Activated T-helper 1 cell treated with anti-CD3 and anti-CD28 coated beads, Interleukin-12 subunit alpha, Interleukin-12 subunit beta, Interleukin-2, Interleukin-4 antibody, amounts not matched to agents 30 ng/mL and 10 ng/mL and 1 ng/mL, durations not matched to agents 14 hours and 24 hours and 36 hours (primary cell): Measurements from ENCODE around the gene DGCR2. TPM values are rescaled to one million over a fixed set of nuclear protein-coding genes. Genes with fewer than 3 reads are reported as not detected.
"Not testable (repeated sequence)": the region's sequence is repeated elsewhere in the genome, so short reads cannot be mapped to it uniquely, and the experiment has no call there.

ENCODE experiments used
- DNase-seq: peaks from one replicate; pipeline ENCODE4 v3.0.0; 2021; ENCODE audit warnings: low spot score
- H3K27ac Mint-ChIP-seq: one replicate; pipeline ENCODE4 v1.8.0; 2021; ENCODE audit warnings: mild to moderate bottlenecking, mixed read lengths
- H3K27me3 Mint-ChIP-seq: one replicate; pipeline ENCODE4 v1.8.0; 2022; ENCODE audit warnings: mild to moderate bottlenecking, moderate library complexity, mixed read lengths; ENCODE audit not compliant: insufficient read depth
- H3K36me3 Mint-ChIP-seq: one replicate; pipeline ENCODE4 v1.8.0; 2021; ENCODE audit warnings: low read depth, mixed read lengths
- H3K4me1 Mint-ChIP-seq: one replicate; pipeline ENCODE4 v1.8.0; 2021; ENCODE audit warnings: low read depth, mixed read lengths
- H3K4me3 Mint-ChIP-seq: one replicate; pipeline ENCODE4 v1.8.0; 2021; ENCODE audit warnings: mild to moderate bottlenecking, moderate library complexity, mixed read lengths
- H3K9me3 Mint-ChIP-seq: one replicate; pipeline ENCODE4 v1.8.0; 2021; ENCODE audit warnings: mixed read lengths
- intact Hi-C: fragments of 100-400 bp; cut with micrococcal nuclease; formaldehyde crosslinking; loops from one replicate; pipeline ENCODE4 v1.15.1; 2024
- total RNA-seq: library from RNA; stranded (reverse); gene quantifications from 2 replicates; pipeline ENCODE4 v1.2.3, GENCODE V29; 2022

DGCR2 gene
- total RNA-seq, 1 donor from 2014 or later, result 23.2 TPM

DNA sequence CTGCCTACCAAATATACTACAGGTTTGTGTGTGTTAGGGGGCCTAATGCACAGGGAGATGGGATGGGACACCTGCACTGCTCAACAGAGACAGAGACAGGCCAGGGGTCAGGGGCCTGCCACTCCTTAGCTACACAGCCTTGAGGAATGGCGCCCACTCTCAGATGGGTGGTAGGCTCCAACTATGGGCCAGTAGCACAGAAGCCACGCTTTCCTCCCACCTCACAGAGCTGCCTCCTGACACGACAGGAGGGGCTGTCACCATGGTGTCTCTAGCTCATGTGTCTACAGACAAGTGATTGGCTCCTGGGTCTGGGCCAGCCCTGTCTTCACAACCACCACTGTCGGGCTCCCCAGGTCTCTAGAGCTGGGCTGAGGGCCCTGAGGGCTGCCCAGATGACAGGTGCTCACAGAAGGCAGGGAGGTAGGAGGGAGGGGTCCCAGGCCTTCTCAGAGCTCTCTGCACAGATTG is 81.8 kb downstream of the DGCR2 start:
- no peak overlapping the region for H3K4me3 Mint-ChIP-seq
- H3K36me3 Mint-ChIP-seq, result peaks cover 5% of the 10 kb centered on the region
- no peaks in the 10 kb centered on the region for H3K4me1 Mint-ChIP-seq
- H3K9me3 Mint-ChIP-seq, result no peaks in the 10 kb centered on the region
- no peak overlapping the region for H3K27ac Mint-ChIP-seq
- intact Hi-C loops, result no loop called here
- DNase-seq, result no peak
- H3K27me3 Mint-ChIP-seq, result no peaks in the 10 kb centered on the region

GRCh38 chr22:19039796-19040280 is 82.4 kb downstream of the DGCR2 start:
- DNase-seq, result no peak
- H3K4me3 Mint-ChIP-seq, result no peak overlapping the region
- no peaks in the 10 kb centered on the region for H3K4me1 Mint-ChIP-seq
- no peaks in the 10 kb centered on the region for H3K9me3 Mint-ChIP-seq
- no peaks in the 10 kb centered on the region for H3K27me3 Mint-ChIP-seq
- intact Hi-C loops, result no loop called here
- H3K27ac Mint-ChIP-seq, result no peak overlapping the region
- H3K36me3 Mint-ChIP-seq, result peaks cover 1% of the 10 kb centered on the region

GRCh38 chr22:19039448-19039780 is 82.8 kb downstream of the DGCR2 start:
- no peak overlapping the region for H3K27ac Mint-ChIP-seq

DNA sequence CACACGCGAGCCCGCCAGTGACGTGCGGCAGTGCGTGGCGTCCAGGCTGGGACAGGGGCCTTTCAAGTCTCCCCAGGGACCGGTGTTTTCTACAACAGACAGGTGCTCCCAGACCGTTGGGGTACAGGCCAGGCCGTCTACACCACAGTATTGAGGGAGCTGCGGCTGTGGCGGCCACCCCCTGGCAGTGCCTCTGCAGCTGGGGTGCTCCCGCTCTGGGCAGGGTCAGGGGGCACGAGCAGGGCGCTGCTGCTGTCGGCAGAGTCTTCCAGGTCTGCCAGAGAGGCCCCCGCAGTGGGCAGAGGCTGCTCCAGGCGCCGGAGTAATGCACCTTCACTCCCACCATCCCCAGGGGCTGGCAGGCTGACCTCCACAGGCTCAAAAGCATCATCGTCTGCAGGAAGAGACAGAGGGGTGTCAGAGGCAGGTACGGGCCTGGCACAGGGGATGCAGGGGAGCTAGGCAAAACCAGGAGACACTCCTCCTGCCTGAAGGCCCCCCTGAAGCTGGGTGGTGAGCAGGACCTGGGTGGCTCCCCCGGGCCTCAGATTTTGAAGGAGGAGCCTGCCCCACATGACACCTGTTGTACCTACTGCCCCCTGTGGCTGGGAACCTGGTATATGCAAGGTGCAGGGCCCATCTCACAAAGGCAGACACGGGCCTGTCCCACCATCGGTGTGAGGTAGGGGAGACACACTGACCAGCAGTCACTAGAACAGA is 83.3 kb downstream of the DGCR2 start:
- Mint-ChIP-seq H3K9me3 (no peaks in the 10 kb centered on the region), H3K27ac (no peak overlapping the region), H3K36me3 (peaks cover 1% of the 10 kb centered on the region), H3K27me3 (no peaks in the 10 kb centered on the region), H3K4me1 (no peaks in the 10 kb centered on the region), H3K4me3 (no peak overlapping the region)
- intact Hi-C loops, result no loop called here
- DNase-seq, result no peak

More at GRCh38 chr22:19039448-19039780, 82.8 kb downstream of the DGCR2 start:
- no peak overlapping the region for H3K4me3 Mint-ChIP-seq
- H3K4me1 Mint-ChIP-seq, result no peaks in the 10 kb centered on the region
- no peak for DNase-seq
- intact Hi-C loops, result no loop called here
- no peaks in the 10 kb centered on the region for H3K9me3 Mint-ChIP-seq
- peaks cover 1% of the 10 kb centered on the region for H3K36me3 Mint-ChIP-seq
- H3K27me3 Mint-ChIP-seq, result no peaks in the 10 kb centered on the region

DNA sequence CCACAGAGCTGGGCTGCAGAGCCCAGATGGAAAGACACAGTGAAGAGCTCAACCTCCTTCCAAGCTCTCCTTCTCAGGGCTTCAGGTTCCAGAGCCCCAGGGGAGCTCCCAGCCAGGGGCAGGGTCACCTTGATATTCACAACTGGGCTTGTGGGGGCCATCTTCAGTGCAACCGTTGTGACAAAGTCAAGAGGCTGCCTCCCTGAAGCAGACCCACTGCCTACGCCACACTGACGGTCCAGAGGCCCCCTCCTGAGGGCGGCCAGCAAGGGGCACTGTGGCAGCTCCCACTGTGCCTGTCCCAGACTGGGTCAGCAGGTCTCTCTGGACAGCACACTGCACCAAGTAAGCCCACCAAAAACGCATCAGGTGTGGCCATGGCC is 84.1 kb downstream of the DGCR2 start:
- H3K27ac Mint-ChIP-seq, result no peak overlapping the region
- no peak overlapping the region for H3K4me3 Mint-ChIP-seq
- intact Hi-C loops, result no loop called here
- no peaks in the 10 kb centered on the region for H3K4me1 Mint-ChIP-seq
- DNase-seq, result no peak
- no peaks in the 10 kb centered on the region for H3K27me3 Mint-ChIP-seq
- peaks cover 1% of the 10 kb centered on the region for H3K36me3 Mint-ChIP-seq
- H3K9me3 Mint-ChIP-seq, result no peaks in the 10 kb centered on the region

DNA sequence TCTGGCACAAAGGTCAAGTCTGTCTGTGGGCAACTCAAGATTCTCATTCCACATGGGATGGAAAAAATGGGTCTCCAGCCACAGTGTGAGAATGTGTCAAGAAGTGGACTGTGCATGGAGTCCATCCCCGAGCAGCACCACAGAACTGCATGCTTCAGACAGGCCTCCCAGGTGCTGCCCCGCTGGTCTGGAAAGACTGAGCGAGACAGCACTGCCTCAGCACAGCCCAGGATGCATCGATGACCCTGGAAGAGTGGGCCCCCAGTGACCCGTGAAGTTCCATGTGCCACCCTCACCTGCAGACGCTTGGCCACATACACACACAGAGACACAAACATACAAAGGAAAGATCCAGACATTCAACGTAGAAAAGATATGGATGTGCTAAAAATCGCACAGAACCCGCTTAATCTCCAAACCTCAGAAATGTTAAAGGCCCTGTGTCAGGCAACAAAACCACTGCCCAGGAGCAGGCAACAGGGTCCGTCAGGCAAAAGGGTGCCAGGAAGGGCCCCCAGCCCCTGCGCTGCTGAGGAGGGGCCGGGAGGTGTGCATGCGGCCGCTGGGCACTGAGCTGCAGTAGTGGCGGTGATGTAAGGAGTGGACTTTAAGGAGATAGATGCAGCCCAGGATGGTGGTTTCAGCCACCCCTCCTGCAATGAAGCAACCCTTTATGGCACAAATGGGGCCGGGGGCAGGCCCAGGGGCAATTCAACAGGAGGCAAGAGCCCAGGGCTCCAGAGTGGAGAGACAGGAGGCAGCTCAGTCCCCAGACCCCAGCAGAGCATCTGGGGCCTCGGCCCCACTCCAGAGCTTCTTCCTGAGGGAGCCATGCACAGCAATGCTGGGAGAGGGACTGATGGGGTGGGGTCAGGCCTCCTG is 84.7 kb downstream of the DGCR2 start:
- no peak for DNase-seq
- no peaks in the 10 kb centered on the region for H3K4me1 Mint-ChIP-seq
- H3K27ac Mint-ChIP-seq, result no peak overlapping the region
- H3K4me3 Mint-ChIP-seq, result no peak overlapping the region
- no peaks in the 10 kb centered on the region for H3K9me3 Mint-ChIP-seq
- intact Hi-C loops, result no loop called here
- peaks cover 1% of the 10 kb centered on the region for H3K36me3 Mint-ChIP-seq
- H3K27me3 Mint-ChIP-seq, result no peaks in the 10 kb centered on the region

- no peak for DNase-seq
- Mint-ChIP-seq H3K9me3 (no peaks in the 10 kb centered on the region), H3K4me1 (no peaks in the 10 kb centered on the region), H3K36me3 (peaks cover 1% of the 10 kb centered on the region), H3K4me3 (no peak overlapping the region), H3K27ac (no peak overlapping the region), H3K27me3 (no peaks in the 10 kb centered on the region)
- intact Hi-C loops, result no loop called here
These were observed 85.5 kb downstream of the DGCR2 start for GRCh38 chr22:19036523-19037273.

DNA sequence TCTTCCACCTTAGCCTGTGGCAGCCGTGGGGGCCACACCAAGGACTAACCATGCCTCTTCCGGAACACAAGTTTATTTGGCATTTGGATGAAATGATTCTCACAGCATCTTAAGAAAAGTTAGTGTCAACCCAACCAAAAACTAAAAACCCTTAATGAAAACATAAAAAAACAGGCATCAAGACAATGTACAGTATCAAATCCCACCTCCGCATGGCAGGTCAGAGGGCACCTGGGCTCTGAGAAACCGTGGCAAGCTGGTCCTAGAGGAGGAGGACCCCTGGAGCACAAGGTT is 86.0 kb downstream of the DGCR2 start:
- Mint-ChIP-seq H3K27me3 (no peaks in the 10 kb centered on the region), H3K27ac (no peak overlapping the region), H3K36me3 (no peaks in the 10 kb centered on the region), H3K4me3 (no peak overlapping the region), H3K4me1 (no peaks in the 10 kb centered on the region), H3K9me3 (no peaks in the 10 kb centered on the region)
- DNase-seq, result no peak
- intact Hi-C loops, result no loop called here

GRCh38 chr22:19035474-19036228 is 86.6 kb downstream of the DGCR2 start:
- H3K27me3 Mint-ChIP-seq, result peaks cover 3% of the 10 kb centered on the region
- no peak overlapping the region for H3K4me3 Mint-ChIP-seq
- no peak for DNase-seq

DNA sequence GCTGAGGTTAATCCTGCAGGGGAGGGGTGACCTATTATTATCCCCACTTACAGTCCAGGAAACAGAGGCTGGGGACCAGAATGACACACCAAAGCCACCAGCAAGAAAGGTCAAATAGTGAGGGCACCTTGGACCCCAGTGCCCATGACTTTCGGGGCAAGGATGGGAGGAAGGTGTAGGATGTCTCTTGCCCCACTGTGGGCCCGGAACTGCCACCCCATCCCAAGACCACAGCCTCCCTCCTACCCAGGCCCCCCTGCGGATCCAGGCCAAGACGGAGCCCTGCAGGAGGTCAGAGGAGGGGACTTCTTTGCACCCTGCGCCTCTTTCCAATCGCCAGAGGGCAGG is 87.1 kb downstream of the DGCR2 start:
- H3K27me3 Mint-ChIP-seq, H3K36me3 Mint-ChIP-seq, H3K27ac Mint-ChIP-seq, H3K9me3 Mint-ChIP-seq, DNase-seq, intact Hi-C loops, H3K4me1 Mint-ChIP-seq, H3K4me3 Mint-ChIP-seq: not testable (repeated sequence)

More at GRCh38 chr22:19035474-19036228, 86.6 kb downstream of the DGCR2 start:
- intact Hi-C loops, result no loop called here
- Mint-ChIP-seq H3K36me3 (no peaks in the 10 kb centered on the region), H3K4me1 (no peaks in the 10 kb centered on the region), H3K9me3 (no peaks in the 10 kb centered on the region), H3K27ac (no peak overlapping the region)

DNA sequence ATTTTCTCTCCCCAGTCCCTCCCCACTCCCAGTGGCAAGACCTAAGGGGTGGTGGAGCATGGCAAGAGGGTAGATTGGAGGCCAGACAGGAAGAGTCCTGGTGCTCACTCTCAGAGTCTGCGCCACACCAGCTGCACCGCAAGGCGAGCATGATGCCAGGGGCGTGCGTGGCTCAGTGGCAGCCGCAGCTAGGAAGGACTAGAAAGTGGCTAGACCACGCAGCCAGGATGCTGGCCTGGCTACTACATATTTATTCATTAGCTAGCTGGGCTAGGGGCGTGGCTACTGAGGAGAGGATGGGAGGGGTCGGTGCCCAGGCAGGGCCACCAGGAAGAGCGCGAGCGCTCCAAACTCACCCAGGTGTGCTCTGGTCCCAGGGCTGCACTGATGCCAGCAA is 87.5 kb downstream of the DGCR2 start:
- intact Hi-C loops, H3K27me3 Mint-ChIP-seq, DNase-seq, H3K27ac Mint-ChIP-seq, H3K4me3 Mint-ChIP-seq, H3K9me3 Mint-ChIP-seq, H3K36me3 Mint-ChIP-seq, H3K4me1 Mint-ChIP-seq: not testable (repeated sequence)

- H3K27me3 Mint-ChIP-seq, H3K36me3 Mint-ChIP-seq, H3K9me3 Mint-ChIP-seq, H3K27ac Mint-ChIP-seq, H3K4me1 Mint-ChIP-seq, H3K4me3 Mint-ChIP-seq, intact Hi-C loops, DNase-seq: not testable (repeated sequence)
These were observed 88.0 kb downstream of the DGCR2 start for GRCh38 chr22:19034031-19034723.
